ENCODE results near the gene PPFIBP1.
A peak's percentile ranks its signal among the peaks of the same experiment; 100 is the strongest.

Gene PPFIBP1

GRCh38 chr12:27696864-27697564 is 173.0 kb downstream of the PPFIBP1 start:
- FAIRE-seq: no peak
- TF ChIP-seq POLR2A (IDR thresholded peaks at IDR 0.05; ENCODE audit: low read depth, low read length): no peak
- DNase-seq (ENCODE audit: insufficient read length, low spot score): no peak

GRCh38 chr12:27703720-27704452 is 179.9 kb downstream of the PPFIBP1 start:
- peak; percentile 95 for FAIRE-seq
- DNase-seq (ENCODE audit: insufficient read length, low spot score): peak; percentile 36
- TF ChIP-seq POLR2A (IDR thresholded peaks at IDR 0.05; ENCODE audit: low read depth, low read length): no peak

DNA sequence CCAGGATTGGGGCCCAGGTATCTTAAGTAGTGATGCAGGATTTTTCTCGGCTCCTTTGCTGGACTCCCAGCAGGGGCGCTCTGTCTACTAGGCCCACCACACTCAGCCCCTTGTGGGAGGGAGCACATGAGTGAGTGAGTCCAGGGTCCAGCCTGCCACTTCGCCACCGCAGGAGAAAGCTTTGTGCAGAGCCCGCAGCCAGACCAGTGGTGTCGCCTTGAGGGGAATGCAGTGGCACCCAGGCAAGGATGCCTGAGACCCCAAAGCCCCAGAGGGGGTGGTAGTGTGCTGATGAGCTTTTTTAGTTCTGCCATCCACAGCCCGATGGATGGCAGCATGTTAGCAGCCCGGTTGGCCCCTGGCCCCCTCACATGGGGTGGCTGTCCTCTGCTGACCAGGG is 181.3 kb downstream of the PPFIBP1 start:
- no peak for TF ChIP-seq POLR2A (IDR thresholded peaks at IDR 0.05; ENCODE audit: low read depth, low read length)
- DNase-seq (ENCODE audit: insufficient read length, low spot score) (no peak), FAIRE-seq (no peak)

DNA sequence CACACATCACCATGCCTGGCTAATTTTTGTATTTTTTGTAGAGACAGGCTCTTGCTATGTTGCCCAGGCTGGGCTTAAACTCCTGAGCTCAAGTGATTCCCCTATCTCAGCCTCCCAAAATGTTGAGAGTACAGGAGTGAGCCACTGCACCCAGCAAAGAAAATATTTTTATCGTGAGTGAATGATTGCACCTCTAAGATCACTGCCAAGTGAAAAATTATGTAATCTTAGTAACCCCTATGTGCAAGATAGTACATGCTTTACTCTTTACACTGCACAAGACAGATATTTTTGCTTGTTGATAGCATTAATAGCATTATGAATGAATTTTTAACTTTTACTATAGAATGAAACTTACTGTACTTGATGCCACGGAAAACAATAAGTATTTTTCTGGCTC is 183.2 kb downstream of the PPFIBP1 start:
- FAIRE-seq (no peak), DNase-seq (ENCODE audit: insufficient read length, low spot score) (no peak)
- TF ChIP-seq POLR2A (IDR thresholded peaks at IDR 0.05; ENCODE audit: low read depth, low read length): no peak

DNA sequence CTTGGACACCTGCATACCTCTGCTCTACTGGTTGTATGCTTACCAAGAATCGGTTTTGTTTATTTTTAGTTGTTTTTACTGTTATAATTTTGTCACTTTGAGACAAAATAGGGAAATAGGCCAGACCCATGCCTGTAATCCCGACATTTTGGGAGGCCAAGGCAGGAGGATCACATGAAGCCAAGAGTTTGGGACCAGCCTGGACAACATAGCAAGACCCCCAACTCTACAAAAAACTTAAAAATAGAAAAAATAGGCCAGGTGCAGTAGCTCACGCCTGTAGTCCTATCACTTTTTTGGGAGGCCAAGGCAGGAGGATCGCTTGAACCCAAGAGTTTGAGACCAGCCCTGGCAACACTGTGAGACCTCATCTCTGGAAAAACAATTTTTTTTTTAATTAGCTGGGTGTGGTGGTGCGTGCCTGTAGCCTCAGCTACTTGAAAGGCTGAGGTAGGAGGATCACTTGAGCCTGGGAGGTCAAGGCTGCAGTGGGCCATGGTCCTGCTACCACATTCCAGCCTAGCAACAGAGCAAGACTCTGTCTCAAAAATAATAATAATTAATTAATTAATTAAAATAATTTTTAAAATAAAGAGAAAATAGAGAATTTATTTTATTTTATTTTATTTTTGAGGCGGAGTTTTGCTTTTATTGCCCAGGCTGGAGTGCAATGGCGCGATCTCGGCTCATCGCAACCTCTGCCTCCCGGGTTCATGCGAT is 185.4 kb downstream of the PPFIBP1 start:
- DNase-seq (ENCODE audit: insufficient read length, low spot score) (no peak), FAIRE-seq (no peak)
- no peak for TF ChIP-seq POLR2A (IDR thresholded peaks at IDR 0.05; ENCODE audit: low read depth, low read length)

DNA sequence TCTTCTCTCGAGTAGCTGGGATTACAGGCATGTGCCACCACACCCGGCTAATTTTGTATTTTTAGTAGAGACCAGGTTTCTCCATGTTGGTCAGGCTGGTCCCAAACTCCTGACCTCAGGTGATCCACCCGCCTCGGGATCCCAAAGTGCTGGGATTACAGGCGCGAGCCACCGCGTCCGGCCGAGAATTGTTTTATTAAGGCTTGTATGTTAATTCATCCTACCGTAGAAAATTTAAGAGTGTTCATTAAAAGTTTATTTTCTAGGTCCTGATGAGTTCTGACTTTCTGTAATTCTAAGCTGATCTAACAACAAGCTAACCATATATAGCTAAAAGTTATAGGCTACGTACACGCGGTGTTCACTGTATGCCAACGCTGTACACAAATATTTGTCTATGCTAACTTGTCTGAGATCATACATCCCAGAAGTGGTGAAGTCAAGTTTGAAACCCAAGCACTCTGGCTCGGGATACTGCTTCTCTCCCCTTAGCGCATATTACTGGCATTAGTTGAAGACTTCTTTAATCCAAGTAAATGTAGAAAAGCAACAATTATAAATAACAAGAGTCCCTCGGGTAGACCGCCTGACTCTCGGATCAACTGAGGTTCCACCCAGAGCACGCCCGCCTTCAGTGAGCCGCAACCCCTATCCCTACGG is 186.1 kb downstream of the PPFIBP1 start:
- peak; percentile 4 for DNase-seq (ENCODE audit: insufficient read length, low spot score)
- no peak for FAIRE-seq
- TF ChIP-seq POLR2A (IDR thresholded peaks at IDR 0.05; ENCODE audit: low read depth, low read length): no peak

- FAIRE-seq (no peak), DNase-seq (ENCODE audit: insufficient read length, low spot score) (peak; percentile 78)
- peak; percentile 97 for TF ChIP-seq POLR2A (IDR thresholded peaks at IDR 0.05; ENCODE audit: low read depth, low read length)
Observed at GRCh38 chr12:27710592-27711316, 186.7 kb downstream of the PPFIBP1 start, which contains the start of gene MRPS35. Gene MRPS35, plus strand, starts transcription at chr12:27710832. Its CDS starts 12 bp downstream, at chr12:27710844.

DNA sequence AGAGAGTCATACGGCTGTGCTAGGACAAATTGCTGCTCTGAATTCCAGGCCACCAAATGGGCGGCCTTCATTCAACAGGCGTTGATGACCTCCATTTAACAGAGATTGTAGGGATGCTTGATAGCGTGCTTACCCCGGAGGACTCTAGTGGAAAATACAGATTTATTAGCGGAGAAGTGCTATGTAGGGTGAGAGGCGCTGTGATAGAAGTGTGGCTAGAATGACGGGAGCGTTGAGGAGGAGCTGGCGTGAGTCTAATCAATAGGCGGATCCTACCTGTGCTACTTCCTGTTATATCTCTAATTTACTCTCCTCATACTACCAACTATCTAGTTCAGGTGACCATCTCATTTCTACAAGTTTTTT is 187.3 kb downstream of the PPFIBP1 start:
- no peak for TF ChIP-seq POLR2A (IDR thresholded peaks at IDR 0.05; ENCODE audit: low read depth, low read length)
- FAIRE-seq: no peak
- DNase-seq (ENCODE audit: insufficient read length, low spot score): no peak

DNA sequence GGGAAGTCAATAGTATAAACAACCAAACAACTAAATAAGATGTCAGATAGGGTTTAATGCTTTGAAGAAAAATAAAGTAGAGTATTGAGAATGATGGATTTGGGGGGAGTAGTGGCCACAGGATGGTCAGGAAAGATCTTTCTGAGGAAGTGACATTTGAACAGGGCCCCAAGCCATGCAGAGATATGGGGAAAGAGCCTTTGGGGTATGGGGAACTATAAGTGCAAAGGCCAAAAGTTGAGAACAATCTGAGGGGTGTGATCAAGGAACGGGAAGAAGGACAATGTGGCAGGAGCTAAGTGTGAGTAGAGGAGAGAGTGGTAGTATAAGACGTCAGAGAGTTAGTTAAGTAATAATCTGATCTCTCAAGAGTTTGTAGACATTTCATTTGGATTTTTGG is 188.0 kb downstream of the PPFIBP1 start:
- FAIRE-seq: no peak
- DNase-seq (ENCODE audit: insufficient read length, low spot score): no peak
- TF ChIP-seq POLR2A (IDR thresholded peaks at IDR 0.05; ENCODE audit: low read depth, low read length): no peak

DNA sequence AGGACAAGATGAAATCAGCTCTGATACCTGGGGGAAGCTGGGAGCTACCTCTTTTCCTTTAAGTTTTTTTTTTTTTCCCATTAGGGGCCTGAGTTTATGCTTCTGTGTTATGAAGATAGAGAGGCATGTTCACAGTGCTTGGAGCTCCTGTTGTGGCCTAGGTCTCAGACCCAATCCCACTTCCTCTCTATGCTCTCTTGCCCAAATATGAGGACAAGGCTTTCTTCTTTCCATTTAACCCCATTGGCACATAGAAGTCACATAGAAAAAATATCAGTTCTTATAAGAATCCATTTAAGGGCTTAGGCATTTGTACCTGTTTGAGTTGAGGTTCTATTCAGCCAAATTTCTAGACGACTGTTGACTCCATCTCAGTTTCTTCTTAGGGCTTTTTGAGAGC is 199.2 kb downstream of the PPFIBP1 start:
- FAIRE-seq (no peak), DNase-seq (ENCODE audit: insufficient read length, low spot score) (no peak)
- TF ChIP-seq POLR2A (IDR thresholded peaks at IDR 0.05; ENCODE audit: low read depth, low read length): no peak

DNA sequence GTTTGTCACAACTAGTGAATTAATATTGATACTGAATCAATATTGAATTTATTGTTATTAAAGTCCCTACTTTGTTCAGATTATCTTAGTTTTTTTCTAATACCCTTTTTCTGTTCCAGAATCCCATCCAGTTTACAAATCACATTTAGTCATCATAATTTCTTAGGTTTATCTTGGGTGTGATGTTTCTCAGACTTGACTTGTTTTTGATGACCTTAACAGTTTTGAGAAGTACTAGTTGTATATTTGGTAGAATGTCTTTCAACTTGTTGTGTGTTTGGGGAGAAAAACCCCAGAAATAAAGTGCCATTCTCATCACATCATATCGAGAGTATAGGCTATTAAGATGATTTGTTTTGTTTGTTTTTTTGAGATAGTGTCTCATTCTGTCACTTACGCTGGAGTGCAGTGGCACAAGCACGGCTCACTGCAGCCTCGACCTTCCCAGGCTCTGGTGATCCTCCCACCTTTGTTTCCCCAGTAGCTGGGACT is 206.1 kb downstream of the PPFIBP1 start:
- DNase-seq (ENCODE audit: insufficient read length, low spot score) (no peak), FAIRE-seq (peak; percentile 11)
- no peak for TF ChIP-seq POLR2A (IDR thresholded peaks at IDR 0.05; ENCODE audit: low read depth, low read length)

GRCh38 chr12:27732281-27732680 is 208.3 kb downstream of the PPFIBP1 start:
- TF ChIP-seq POLR2A (IDR thresholded peaks at IDR 0.05; ENCODE audit: low read depth, low read length): no peak
- no peak for DNase-seq (ENCODE audit: insufficient read length, low spot score)
- FAIRE-seq: peak; percentile 89

GRCh38 chr12:27733052-27733656 is 209.1 kb downstream of the PPFIBP1 start:
- DNase-seq (ENCODE audit: insufficient read length, low spot score) (no peak), FAIRE-seq (peak; percentile 85)

More at GRCh38 chr12:27733052-27733656, 209.1 kb downstream of the PPFIBP1 start:
- no peak for TF ChIP-seq POLR2A (IDR thresholded peaks at IDR 0.05; ENCODE audit: low read depth, low read length)
